NB4 (cell line): ENCODE data around the gene CORO2A.
"Not testable (repeated sequence)": the region's sequence is repeated elsewhere in the genome, so short reads cannot be mapped to it uniquely, and the experiment has no call there.

Experiments used
- DNase-seq: peaks from one replicate; pipeline ENCODE4 v3.0.0; 2010; ENCODE audit warnings: low read depth
- H3K4me3 ChIP-seq: one replicate; pipeline ENCODE4 v1.5.1; 2011; ENCODE audit warnings: mild to moderate bottlenecking, low read depth, low read length, moderate library complexity
- CTCF ChIP-seq: IDR thresholded peaks from one replicate; pipeline ENCODE4 v1.5.1; 2012; ENCODE audit warnings: low read depth, low read length
- MYC ChIP-seq: IDR thresholded peaks from 2 replicates; pipeline ENCODE4 v1.6.1; 2011; ENCODE audit warnings: low read depth, low read length
- POLR2A ChIP-seq: IDR thresholded peaks from 2 replicates; pipeline ENCODE4 v1.6.1; 2011; ENCODE audit warnings: mild to moderate bottlenecking; ENCODE audit not compliant: insufficient read length; ENCODE audit errors: extremely low read depth
- TF ChIP-seq, protein P1 (sequence below): IDR thresholded peaks from 2 replicates; pipeline ENCODE4 v1.6.1; 2011; ENCODE audit warnings: low read depth, low read length

Gene CORO2A

DNA sequence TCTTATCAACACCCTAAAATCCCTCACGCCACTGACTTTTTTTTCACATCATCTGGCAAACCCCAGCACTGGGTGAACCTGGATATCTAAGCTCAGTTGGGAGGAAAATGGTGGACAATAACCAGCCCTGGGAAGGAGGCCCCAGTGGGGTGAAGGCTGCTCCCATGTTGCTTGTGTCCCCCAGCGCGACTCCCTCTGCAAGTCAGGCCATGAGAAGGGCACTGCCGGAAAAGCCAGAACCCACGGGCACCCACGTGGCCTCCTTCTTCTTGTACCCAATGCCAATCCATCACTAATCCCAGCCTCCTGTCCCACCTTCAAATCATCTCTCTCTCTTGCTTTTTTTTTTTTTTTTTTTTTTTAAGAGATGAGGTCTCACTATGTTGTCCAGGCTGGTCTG lies 11.4 kb downstream of the CORO2A start:
- no peak overlapping the region for H3K4me3 ChIP-seq
- no peak for DNase-seq
- TF ChIP-seq MYC = no peak

GRCh38 chr9:98178874-98179850 lies 13.3 kb downstream of the CORO2A start:
- no peak for TF ChIP-seq POLR2A
- no peak for TF ChIP-seq CTCF
- H3K4me3 ChIP-seq = no peak overlapping the region
- DNase-seq = peak; percentile 39

DNA sequence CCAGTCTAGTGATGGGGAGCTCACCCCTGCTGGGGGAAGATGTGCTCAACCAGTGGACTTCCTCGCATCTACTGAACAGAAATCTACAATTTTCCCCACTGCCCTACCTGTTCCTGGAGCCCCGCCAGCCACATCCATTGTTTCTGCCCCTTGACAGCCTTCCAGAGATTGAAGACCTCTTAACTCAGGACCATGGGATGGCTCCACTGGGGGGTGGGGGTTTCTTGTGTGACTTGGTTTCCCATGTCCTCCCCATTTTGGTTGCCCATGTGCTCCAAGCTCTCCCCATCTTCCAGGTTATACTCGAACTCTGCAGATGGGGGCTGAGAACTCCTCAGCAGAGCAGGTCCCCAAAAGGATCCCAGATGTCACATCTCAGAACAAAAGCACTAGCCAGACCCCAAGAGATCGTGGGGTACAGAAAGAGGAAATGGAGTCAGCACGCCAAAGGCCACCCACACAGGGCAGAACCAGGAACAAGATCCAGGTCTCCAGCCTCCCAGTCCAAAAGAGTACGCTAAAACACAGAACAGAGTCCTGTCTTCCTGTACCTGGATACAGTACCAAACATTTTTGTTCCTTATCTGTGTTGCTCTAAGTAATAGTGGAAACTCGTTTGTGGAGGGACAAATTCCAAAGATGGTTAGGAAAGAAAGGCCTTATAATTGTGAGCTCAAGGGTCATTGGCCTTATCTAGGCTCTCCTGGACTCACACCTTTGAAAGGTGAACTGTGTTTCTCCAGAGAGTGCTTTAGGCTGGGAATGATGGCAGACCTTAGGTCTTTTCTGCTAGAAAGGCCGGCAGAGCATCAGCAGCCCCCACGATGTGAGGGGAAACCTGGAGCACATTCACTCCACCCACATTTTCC lies 15.8 kb downstream of the CORO2A start:
- DNase-seq = no peak
- no peak for TF ChIP-seq CTCF
- TF ChIP-seq MYC = no peak
- TF ChIP-seq POLR2A = no peak
- TF ChIP-seq, protein P1, sequence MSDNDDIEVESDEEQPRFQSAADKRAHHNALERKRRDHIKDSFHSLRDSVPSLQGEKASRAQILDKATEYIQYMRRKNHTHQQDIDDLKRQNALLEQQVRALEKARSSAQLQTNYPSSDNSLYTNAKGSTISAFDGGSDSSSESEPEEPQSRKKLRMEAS = no peak
- no peak overlapping the region for H3K4me3 ChIP-seq

DNA sequence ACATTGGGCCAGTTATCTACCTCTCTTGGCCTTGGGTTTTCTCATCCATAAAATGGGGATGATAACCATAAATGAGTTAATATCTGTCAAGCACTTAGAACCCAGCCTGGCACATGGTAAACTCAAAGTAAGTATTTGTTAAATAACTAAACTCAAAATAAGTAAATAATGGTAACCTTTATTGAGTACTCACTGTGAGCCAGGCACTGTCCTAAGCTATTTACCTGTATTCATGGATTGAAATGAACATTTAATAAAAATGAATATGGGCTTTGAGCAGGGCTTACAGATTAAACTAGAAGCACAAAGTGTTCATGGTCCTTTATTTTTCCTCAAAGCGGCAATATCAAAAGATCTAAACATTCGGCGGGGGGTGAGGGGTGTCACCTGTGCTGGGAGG lies 16.7 kb downstream of the CORO2A start:
- TF ChIP-seq CTCF = no peak
- no peak for TF ChIP-seq POLR2A
- no peak for TF ChIP-seq MYC
- TF ChIP-seq, protein P1 = no peak
- no peak overlapping the region for H3K4me3 ChIP-seq
- DNase-seq = no peak

DNA sequence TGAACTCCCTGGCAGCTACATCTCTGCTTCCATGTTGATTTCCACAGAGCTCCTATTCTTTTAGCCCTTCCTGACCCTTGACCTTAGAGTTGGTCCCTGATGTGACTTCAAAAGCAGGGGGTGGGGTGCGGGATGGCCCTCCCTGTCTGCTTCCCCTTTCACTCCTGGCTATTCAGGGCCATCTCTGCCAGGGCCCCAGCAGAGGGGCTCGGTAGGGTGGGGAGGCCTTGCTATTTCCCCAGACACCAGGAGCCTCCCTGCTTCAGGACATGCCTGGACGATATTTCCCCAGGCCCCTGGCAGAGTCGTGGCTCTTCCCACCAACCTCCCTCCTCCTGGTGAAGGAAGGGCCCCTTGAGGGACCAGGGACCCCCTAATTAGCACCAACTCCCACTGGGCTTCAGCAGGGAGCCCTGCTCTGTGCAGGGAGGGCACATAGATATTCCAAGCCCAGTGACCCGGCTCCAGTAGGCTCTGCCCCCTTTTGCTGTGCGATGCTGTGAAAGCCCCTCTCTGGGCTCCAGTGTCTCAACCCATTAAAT lies 17.3 kb downstream of the CORO2A start:
- DNase-seq = no peak
- TF ChIP-seq CTCF (no peak), MYC (no peak), POLR2A (no peak)
- TF ChIP-seq, protein P1 = no peak
- H3K4me3 ChIP-seq = no peak overlapping the region

DNA sequence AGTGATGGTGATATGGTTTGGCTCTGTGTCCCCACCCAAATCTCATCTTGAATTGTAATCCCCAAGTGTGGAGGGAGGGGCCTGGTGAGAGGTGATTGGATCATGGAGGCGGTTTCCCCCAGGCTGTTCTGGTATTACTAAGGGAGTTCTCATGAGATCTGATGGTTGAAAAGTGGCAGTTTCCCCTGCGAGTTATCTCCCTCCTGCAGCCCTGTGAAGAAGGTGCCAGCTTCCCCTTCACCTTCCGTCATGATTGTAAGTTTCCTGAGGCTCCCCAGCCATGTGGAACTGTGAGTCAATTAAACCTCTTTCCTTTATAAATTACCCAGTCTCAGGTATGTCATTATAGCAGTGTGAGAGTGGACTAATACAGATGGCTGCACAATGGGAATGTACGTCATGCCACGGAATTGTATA lies 17.9 kb downstream of the CORO2A start:
- not testable (repeated sequence) for DNase-seq, H3K4me3 ChIP-seq
